GM19239 (cell line): Measurements from ENCODE around the gene FLT1.

Experiments used
- DNase-seq: peaks from one replicate; pipeline ENCODE4 v3.0.0; 2011; ENCODE audit warnings: low spot score; ENCODE audit not compliant: insufficient read length
- FAIRE-seq: peaks from 2 replicates; lab custom pipeline; 2011; peaks lifted over from hg19 to GRCh38; lab: Jason Lieb, UNC

FLT1 gene

GRCh38 chr13:28440774-28441504, 54.0 kb downstream of the FLT1 start:
- DNase-seq (no peak), FAIRE-seq (peak; percentile 45)

DNA sequence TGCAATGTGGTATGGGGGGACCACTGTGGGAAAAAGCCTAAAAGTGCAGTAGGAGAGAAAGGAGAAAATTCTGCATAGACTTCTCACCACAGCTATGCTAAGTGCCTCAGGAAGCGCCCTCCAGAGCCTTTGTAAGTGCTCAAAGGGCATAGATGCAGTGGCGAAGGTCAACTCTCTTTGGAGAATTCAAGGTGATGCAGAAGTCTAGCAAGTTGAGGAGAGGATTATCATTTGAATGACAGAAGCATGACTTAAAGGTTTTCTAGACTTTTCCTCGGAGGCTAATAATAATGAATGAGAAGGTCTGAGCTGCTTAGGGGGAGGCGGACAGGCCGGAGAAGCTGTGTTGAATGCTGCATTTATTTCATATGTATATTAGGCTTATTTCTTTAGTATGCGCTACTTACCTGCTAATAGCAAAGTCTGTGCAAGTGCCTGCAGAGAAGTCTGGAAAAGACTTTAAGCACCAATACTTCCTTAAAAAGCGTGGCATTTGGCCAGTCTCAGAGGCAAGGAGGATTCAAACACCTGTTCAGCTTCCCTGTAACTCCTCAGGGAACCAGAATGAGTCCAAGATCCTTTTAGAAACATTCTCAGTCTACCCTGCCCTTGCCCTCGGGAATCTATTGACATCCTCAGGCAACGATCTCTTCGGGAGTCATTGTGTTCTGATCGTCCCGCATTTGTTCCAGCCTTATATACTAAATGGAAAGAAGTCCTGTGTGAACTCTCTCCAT, 56.2 kb downstream of the FLT1 start:
- DNase-seq (no peak), FAIRE-seq (no peak)

DNA sequence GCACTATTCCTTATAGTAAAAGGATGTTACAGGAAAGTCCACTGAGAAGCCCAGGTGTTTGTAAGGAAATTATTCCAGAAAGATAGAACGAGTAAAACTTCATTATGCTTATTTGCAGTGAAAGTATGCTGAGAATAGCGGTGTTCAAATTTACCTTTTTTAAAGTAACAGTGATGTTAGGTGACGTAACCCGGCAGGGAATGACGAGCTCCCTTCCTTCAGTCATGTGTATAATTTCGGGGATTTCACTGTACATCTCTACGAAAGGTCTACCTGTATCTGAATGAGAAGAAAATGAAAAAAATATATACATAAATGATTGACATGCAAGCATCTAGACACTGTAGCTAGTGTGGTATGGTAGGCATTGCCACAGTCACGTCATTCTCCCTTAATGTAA, 56.9 kb downstream of the FLT1 start:
- no peak for DNase-seq
- no peak for FAIRE-seq

DNA sequence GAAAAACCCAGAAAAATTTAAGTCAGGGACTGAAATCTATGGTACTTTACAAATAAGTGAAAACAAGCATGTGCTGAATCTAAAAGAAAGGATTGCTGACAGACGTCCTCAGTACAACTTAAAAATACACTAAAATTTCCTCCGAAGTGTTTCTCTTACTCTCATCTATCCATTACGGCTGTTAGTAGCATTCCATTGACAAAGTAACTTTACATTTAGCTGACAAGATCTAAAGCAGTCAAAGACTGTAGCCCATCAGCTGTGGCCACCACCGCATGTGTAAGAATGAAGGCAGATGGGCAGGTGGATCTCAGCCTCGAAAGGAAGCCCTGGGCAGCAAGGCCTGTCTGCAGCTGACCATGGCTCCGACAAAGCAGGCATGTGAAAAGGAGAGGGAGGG, 59.0 kb downstream of the FLT1 start:
- DNase-seq (no peak), FAIRE-seq (no peak)

GRCh38 chr13:28434926-28435325, 60.0 kb downstream of the FLT1 start:
- FAIRE-seq (no peak), DNase-seq (no peak)

GRCh38 chr13:28432816-28433560, 61.9 kb downstream of the FLT1 start:
- FAIRE-seq, result no peak
- DNase-seq, result no peak

DNA sequence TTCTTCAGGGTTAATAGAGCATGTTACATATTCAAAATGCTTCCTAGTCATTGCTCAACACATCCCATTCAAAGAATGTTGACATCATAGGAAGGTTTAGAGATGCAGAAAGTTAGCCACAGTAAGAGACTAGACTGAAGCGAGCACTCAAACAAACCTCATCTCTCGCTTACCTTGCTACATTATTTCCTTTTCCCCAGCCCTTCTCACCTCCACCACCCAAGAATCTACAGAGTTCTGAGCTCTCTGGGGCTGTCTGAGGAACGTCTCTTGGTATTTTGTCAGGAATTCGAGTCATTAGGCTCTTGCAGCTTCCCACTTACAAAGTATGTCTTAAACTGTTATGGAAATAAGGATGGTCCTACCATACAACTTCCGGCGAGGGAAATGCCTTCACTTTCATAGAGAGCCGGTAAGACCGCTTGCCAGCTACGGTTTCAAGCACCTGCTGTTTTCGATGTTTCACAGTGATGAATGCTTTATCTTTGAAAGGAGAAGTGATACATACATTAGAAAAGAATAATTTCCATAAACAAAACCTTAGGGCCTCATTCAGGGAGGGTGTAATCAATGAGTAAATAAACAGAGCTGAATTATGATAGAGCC, 65.1 kb downstream of the FLT1 start:
- FAIRE-seq, result peak; percentile 99

GRCh38 chr13:28429096-28429495, 65.8 kb downstream of the FLT1 start:
- FAIRE-seq, result no peak

More for the DNA sequence above, 65.1 kb downstream of the FLT1 start:
- DNase-seq, result peak; percentile 35

GRCh38 chr13:28426381-28426780, 68.5 kb downstream of the FLT1 start:
- FAIRE-seq (no peak), DNase-seq (no peak)

More at GRCh38 chr13:28429096-28429495, 65.8 kb downstream of the FLT1 start:
- no peak for DNase-seq

GRCh38 chr13:28425793-28426192, 69.1 kb downstream of the FLT1 start:
- DNase-seq (no peak), FAIRE-seq (no peak)

- DNase-seq (no peak), FAIRE-seq (peak; percentile 79)
Observed at GRCh38 chr13:28424541-28424940, 70.4 kb downstream of the FLT1 start.

GRCh38 chr13:28423010-28423409, 71.9 kb downstream of the FLT1 start:
- FAIRE-seq, result peak; percentile 98
- no peak for DNase-seq

DNA sequence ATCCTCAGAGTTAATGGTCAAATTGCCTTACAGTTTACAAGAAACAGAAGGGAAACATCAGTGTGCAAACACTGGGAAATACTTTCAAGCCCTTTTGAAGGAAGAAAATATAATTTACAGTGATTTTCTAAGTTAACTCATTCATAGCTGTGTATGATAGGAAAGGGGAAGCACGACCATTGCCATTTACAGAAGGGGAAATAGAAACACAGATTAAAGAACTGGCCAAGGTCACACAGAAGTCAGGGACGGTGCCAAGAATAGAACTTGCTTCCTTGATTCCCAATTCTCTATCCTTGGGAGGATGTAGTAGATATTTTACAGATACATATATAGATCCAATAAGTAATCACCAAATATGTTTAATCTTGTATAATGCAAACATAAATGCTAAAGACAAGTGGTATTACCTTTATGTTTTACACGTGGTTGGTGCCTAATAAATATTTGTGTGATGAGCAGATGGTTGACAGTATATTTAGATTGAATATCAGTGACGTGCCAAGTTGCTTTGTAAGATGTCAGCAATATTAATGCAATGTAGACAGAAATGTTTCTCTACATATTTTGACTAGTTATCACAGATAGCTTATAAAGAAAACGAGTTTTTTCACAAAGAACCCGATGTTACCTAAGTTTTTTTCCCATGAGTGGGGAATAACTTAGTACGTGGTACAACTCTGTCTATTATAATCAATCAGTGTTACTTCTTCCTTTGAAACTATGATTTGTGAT, 73.1 kb downstream of the FLT1 start:
- FAIRE-seq (no peak), DNase-seq (no peak)

- no peak for FAIRE-seq
Observed at GRCh38 chr13:28420704-28421103, 74.2 kb downstream of the FLT1 start.

DNA sequence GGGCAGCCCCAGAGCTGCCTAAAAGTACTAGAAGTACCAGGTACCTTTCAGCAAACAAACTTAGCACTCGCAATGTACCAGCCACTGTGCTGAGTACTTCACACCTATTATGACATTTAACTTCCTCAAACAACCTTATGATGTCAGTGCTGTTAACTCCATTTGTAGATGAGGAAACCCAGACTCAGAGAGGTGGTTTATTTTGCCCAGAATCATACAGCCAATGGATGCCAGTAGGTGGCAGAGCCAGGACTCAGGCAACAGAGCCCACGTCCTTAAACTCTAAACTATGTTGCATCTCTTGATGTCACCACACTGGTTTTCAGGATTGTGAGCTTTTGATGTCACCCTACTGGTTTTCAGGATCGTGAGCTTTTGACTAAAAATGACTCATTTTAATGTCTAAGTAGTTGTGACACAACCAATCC, 78.9 kb downstream of the FLT1 start:
- FAIRE-seq, result no peak
- DNase-seq, result no peak

More at GRCh38 chr13:28420704-28421103, 74.2 kb downstream of the FLT1 start:
- no peak for DNase-seq

DNA sequence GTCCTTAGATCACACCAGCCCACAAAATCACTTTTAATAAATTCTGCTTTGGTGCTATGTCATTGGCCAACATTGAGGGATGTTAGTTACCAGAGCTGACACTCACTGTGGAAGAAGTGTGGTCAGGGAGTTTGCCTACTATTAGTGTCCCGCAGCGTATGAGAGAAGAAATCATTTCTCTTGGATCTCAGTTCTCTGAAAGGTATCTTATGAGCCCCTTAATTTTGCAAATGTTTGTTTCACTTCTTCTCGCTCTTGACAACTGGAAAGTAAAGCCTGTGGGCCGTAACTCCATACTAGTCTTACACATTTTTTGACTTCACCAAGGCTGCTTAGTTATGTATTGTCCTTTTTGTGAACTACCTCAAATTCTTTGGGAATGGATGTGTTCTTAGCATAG, 80.9 kb downstream of the FLT1 start:
- FAIRE-seq (peak; percentile 79), DNase-seq (no peak)

DNA sequence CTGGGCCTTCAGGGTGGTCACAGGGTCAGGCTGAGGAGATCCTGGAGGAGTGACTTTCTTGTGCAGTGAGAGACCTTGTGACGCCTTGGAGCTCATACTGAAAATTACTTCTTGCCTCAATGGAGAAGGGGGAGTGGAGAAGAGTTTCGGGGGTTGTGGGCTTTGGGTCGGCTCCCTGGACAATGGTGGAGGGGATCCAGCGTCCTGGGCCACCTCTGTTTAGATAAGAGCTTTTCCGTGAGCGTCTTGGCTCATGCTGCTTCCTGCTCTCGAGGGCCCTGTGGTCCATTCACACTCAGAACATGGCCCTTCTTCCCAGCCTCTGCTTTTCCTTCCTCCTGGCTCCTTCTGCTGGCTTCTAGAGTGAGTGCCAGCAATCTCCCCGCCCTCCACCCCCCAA, 81.9 kb downstream of the FLT1 start:
- no peak for DNase-seq
- FAIRE-seq, result no peak

GRCh38 chr13:28411831-28412353, 83.0 kb downstream of the FLT1 start:
- FAIRE-seq, result peak; percentile 67
- DNase-seq, result no peak

DNA sequence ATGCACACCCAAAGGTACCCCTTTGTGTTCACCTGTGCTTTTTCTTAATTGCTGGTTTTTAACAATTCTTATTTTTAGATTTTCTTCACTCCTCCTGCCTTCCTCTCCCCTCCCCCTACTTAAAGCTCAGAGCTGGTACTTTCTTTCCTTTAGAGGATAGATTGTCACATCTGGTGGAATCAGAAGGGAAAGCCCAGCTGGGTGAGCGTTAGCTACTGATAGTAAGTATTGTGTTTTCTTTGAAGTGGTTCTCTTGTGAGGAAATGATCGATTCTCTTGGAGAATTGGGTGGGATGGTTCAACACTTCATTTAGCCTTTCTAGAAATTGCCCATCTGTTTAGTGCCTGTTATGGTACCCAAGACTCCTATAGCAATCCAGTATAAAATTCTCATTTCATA, 84.8 kb downstream of the FLT1 start:
- FAIRE-seq (no peak), DNase-seq (no peak)

DNA sequence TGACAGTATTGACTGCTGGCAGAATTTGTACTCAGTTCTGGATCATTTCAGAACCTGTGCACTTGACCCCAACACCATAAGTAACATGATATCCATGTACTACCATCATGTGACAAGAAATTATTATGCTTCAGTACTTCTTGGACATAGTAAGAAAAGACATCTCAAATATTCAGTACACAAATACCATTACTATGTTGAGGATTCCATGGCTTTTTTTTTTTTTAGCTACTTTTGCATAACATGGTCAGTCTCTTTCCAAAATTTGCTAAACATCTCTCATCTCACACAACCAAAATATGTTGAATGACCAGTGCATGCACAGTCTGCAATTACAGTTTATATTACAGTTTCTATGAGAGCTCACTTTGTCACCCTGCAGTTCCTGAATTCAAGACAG, 85.3 kb downstream of the FLT1 start:
- FAIRE-seq (no peak), DNase-seq (no peak)
